ENCODE results near the gene TINAGL1. TPM values are rescaled to one million over a fixed set of nuclear protein-coding genes. Genes with fewer than 3 reads are reported as not detected.

TINAGL1 gene
- total RNA-seq, 1 donor from 2014 or later, result not detected

GRCh38 chr1:31614414-31615005 lies 38.2 kb downstream of the TINAGL1 start:
- CTCF ChIA-PET, result no interaction called here
- Mint-ChIP-seq H3K27ac (no peak overlapping the region), H3K4me3 (no peak overlapping the region), H3K27me3 (peaks cover 22% of the 10 kb centered on the region), H3K9me3 (no peaks in the 10 kb centered on the region), H3K4me1 (peaks cover 21% of the 10 kb centered on the region), H3K36me3 (ENCODE audit: low read depth) (no peaks in the 10 kb centered on the region)
- TF ChIP-seq CTCF (IDR thresholded peaks at IDR 0.05), result no peak
- intact Hi-C loops (cut with micrococcal nuclease), result no loop called here
- POLR2A ChIA-PET, result no interaction called here
- DNase-seq, result no peak
- ATAC-seq (ENCODE audit: low read depth), result no peak

- ChIA-PET CTCF (no interaction called here), POLR2A (no interaction called here)
- H3K27ac Mint-ChIP-seq, result no peak overlapping the region
- H3K4me1 Mint-ChIP-seq, result peaks cover 24% of the 10 kb centered on the region
- H3K27me3 Mint-ChIP-seq, result peaks cover 22% of the 10 kb centered on the region
- intact Hi-C loops (cut with micrococcal nuclease), result no loop called here
- no peaks in the 10 kb centered on the region for H3K9me3 Mint-ChIP-seq
- no peak overlapping the region for H3K4me3 Mint-ChIP-seq
- ATAC-seq (ENCODE audit: low read depth) (no peak), DNase-seq (no peak)
- H3K36me3 Mint-ChIP-seq (ENCODE audit: low read depth), result no peaks in the 10 kb centered on the region
- no peak for TF ChIP-seq CTCF (IDR thresholded peaks at IDR 0.05)
These were observed 39.1 kb downstream of the TINAGL1 start for GRCh38 chr1:31615414-31615813.

- H3K4me1 Mint-ChIP-seq, result peaks cover 24% of the 10 kb centered on the region
- intact Hi-C loops (cut with micrococcal nuclease), result no loop called here
- H3K27ac Mint-ChIP-seq, result no peak overlapping the region
- ChIA-PET POLR2A (no interaction called here), CTCF (no interaction called here)
- no peak for DNase-seq
- no peaks in the 10 kb centered on the region for H3K36me3 Mint-ChIP-seq (ENCODE audit: low read depth)
- no peak for TF ChIP-seq CTCF (IDR thresholded peaks at IDR 0.05)
- H3K27me3 Mint-ChIP-seq, result peaks cover 22% of the 10 kb centered on the region
- H3K9me3 Mint-ChIP-seq, result no peaks in the 10 kb centered on the region
- H3K4me3 Mint-ChIP-seq, result no peak overlapping the region
- no peak for ATAC-seq (ENCODE audit: low read depth)
These were observed 39.6 kb downstream of the TINAGL1 start for GRCh38 chr1:31615939-31616338.

GRCh38 chr1:31617218-31617915 lies 41.1 kb downstream of the TINAGL1 start, which contains the start of gene HCRTR1:
Gene HCRTR1, plus strand, starts transcription at chr1:31617689. Its CDS starts 1,504 bp downstream, at chr1:31619193.
- Mint-ChIP-seq H3K4me3 (peak within 1 kb of the TSS; percentile 77), H3K36me3 (ENCODE audit: low read depth) (no peaks in the 10 kb centered on the region), H3K27me3 (peaks cover 22% of the 10 kb centered on the region), H3K9me3 (no peaks in the 10 kb centered on the region), H3K27ac (no peak within 1 kb of the TSS), H3K4me1 (peaks cover 19% of the 10 kb centered on the region)
- intact Hi-C loops (cut with micrococcal nuclease), result loop anchor here (1.0 kb wide), 1 partner anchor 29 kb away; no protein-coding TSS in a partner anchor
- TF ChIP-seq CTCF (IDR thresholded peaks at IDR 0.05), result no peak
- POLR2A ChIA-PET, result interaction anchor here (1.0 to 2.1 kb wide), 3 partner anchors 11 to 30 kb away, joined by 3 to 5 read pairs (median 3); no protein-coding TSS in a partner anchor
- CTCF ChIA-PET, result interaction anchor here (0.9 to 3.0 kb wide), 10 partner anchors 8 to 223 kb away, joined by 3 to 47 read pairs (median 4); no protein-coding TSS in a partner anchor
- ATAC-seq (ENCODE audit: low read depth) (peak; percentile 34), DNase-seq (no peak)

Measured in activated B cell treated with CpG ODN at 0.5 μM for 24 hours (primary cell).